OCI-LY7 (cell line): Measurements from ENCODE around the gene USP17L19. TPM values are rescaled to one million over a fixed set of nuclear protein-coding genes. Genes with fewer than 3 reads are reported as not detected.
"Not testable (repeated sequence)": the region's sequence is repeated elsewhere in the genome, so short reads cannot be mapped to it uniquely, and the experiment has no call there.

Source experiments
- BruUV-seq: library from RNA; stranded (reverse); fragments of 400-500 nt; replicated peaks from 2 replicates; lab custom pipeline; 2021; lab: Mats Ljungman, UMichigan
- CTCF ChIA-PET: fragments of 300-600 bp; sonication (Branson Sonifier 250); formaldehyde crosslinking; loops from one replicate; lab custom pipeline; 2022; ENCODE audit warnings: antibody characterized with exemption; ENCODE audit not compliant: unreplicated experiment; lab: Charles Lee
- POLR2A ChIA-PET: fragments of 300-600 bp; sonication (Branson Sonifier 250); formaldehyde crosslinking; loops from one replicate; lab custom pipeline; 2022; ENCODE audit warnings: antibody characterized with exemption; lab: Charles Lee
- DNase-seq: peaks from one replicate; pipeline ENCODE4 v3.0.0-alpha.2; 2015; ENCODE audit warnings: low spot score
- H2AFZ ChIP-seq: fragments of 200-600 bp; sonication (generic), shearing (Covaris generic); 2 replicates; pipeline ENCODE4 v1.6.1; 2014; ENCODE audit warnings: mild to moderate bottlenecking, antibody characterized with exemption, low read length, moderate library complexity
- H3K27ac ChIP-seq: fragments of 200-600 bp; sonication (generic); 2 replicates; pipeline ENCODE4 v1.5.1; 2014; ENCODE audit warnings: mixed run types, low read depth, mild to moderate bottlenecking, moderate library complexity, low read length, inconsistent platforms; ENCODE audit not compliant: poor library complexity, severe bottlenecking
- H3K36me3 ChIP-seq: fragments of 200-600 bp; sonication (generic); 2 replicates; pipeline ENCODE4 v1.6.1; 2014; ENCODE audit warnings: mild to moderate bottlenecking, antibody characterized with exemption, low read length, moderate library complexity, mixed read lengths; ENCODE audit not compliant: insufficient read depth
- H3K4me1 ChIP-seq: fragments of 200-600 bp; sonication (generic); 2 replicates; pipeline ENCODE4 v1.5.1; 2014; ENCODE audit warnings: mild to moderate bottlenecking, low read length; ENCODE audit not compliant: insufficient read depth, poor library complexity, severe bottlenecking
- H3K4me2 ChIP-seq: fragments of 200-600 bp; sonication (generic); 2 replicates; pipeline ENCODE4 v1.6.1; 2014; ENCODE audit warnings: mild to moderate bottlenecking, low read length
- H3K4me3 ChIP-seq: fragments of 200-600 bp; sonication (generic); 2 replicates; pipeline ENCODE4 v1.5.1; 2014; ENCODE audit warnings: mild to moderate bottlenecking, low read depth, low read length; ENCODE audit not compliant: poor library complexity, severe bottlenecking
- H3K79me2 ChIP-seq: fragments of 200-600 bp; sonication (generic); 2 replicates; pipeline ENCODE4 v1.6.1; 2016; ENCODE audit warnings: low read depth, mild to moderate bottlenecking, low read length, moderate library complexity, mixed read lengths; ENCODE audit not compliant: insufficient read depth
- H3K9me2 ChIP-seq: fragments of 200-600 bp; sonication (generic); 2 replicates; pipeline ENCODE4 v1.6.1; 2016; ENCODE audit warnings: mild to moderate bottlenecking, low read length, mixed read lengths; ENCODE audit not compliant: insufficient read depth
- H3K9me3 ChIP-seq: fragments of 200-600 bp; sonication (generic); 2 replicates; pipeline ENCODE4 v1.6.1; 2014; ENCODE audit warnings: mild to moderate bottlenecking, mixed run types, low read length, mixed read lengths
- H4K20me1 ChIP-seq: fragments of 200-600 bp; sonication (generic); 2 replicates; pipeline ENCODE4 v1.6.1; 2014; ENCODE audit warnings: mild to moderate bottlenecking, antibody characterized with exemption, low read length, moderate library complexity, mixed read lengths; ENCODE audit not compliant: insufficient read depth
- intact Hi-C: fragments of 100-400 bp; cut with micrococcal nuclease; formaldehyde crosslinking; loops from one replicate; pipeline ENCODE4 v1.10.0; 2022; ENCODE audit not compliant: unreplicated experiment
- total RNA-seq, 2 experiments: library from RNA; depleted of rRNA in 1 of 2; stranded (reverse); fragments of >200 nt in 1 of 2; shearing (Covaris generic) in 1 of 2; gene quantifications; 2 replicates each; pipeline ENCODE4 v1.2.3, GENCODE V29; 2014 to 2022

Gene USP17L19
- total RNA-seq, 2 experiments from 2014 or later, result not detected

GRCh38 chr4:9262572-9262971 lies 9.4 kb downstream of the USP17L19 start, which contains the start of gene USP17L21:
Gene USP17L21 (plus strand): TSS chr4:9262872. CDS start chr4:9262872, 0 bp downstream.
- CTCF ChIA-PET, H3K4me2 ChIP-seq, H2AFZ ChIP-seq, H3K9me3 ChIP-seq, H3K4me1 ChIP-seq, H3K79me2 ChIP-seq, H4K20me1 ChIP-seq, intact Hi-C loops, H3K9me2 ChIP-seq, H3K4me3 ChIP-seq, DNase-seq, H3K36me3 ChIP-seq, POLR2A ChIA-PET, H3K27ac ChIP-seq, BruUV-seq: not testable (repeated sequence)

GRCh38 chr4:9267319-9267718 lies 14.1 kb downstream of the USP17L19 start, which contains the start of gene USP17L22:
Gene USP17L22 (plus strand): TSS chr4:9267619. CDS start chr4:9267619, 0 bp downstream.
- POLR2A ChIA-PET, result not testable (repeated sequence)

GRCh38 chr4:9271719-9272118 lies 18.5 kb downstream of the USP17L19 start:
- H3K9me2 ChIP-seq, H3K27ac ChIP-seq, DNase-seq, BruUV-seq, POLR2A ChIA-PET, intact Hi-C loops, H3K4me2 ChIP-seq, CTCF ChIA-PET, H3K9me3 ChIP-seq, H3K4me3 ChIP-seq, H3K79me2 ChIP-seq, H3K36me3 ChIP-seq, H3K4me1 ChIP-seq, H2AFZ ChIP-seq, H4K20me1 ChIP-seq: not testable (repeated sequence)

More at GRCh38 chr4:9267319-9267718, 14.1 kb downstream of the USP17L19 start, which contains the start of gene USP17L22:
- H3K36me3 ChIP-seq, H4K20me1 ChIP-seq, H3K27ac ChIP-seq, CTCF ChIA-PET, H3K4me2 ChIP-seq, H3K79me2 ChIP-seq, H3K9me3 ChIP-seq, H3K9me2 ChIP-seq, intact Hi-C loops, BruUV-seq, H3K4me1 ChIP-seq, H2AFZ ChIP-seq, H3K4me3 ChIP-seq, DNase-seq: not testable (repeated sequence)

Other genes with a start within 250 kb of the USP17L19 start
- gene FAM90A26, start 83.0 kb upstream of the USP17L19 start, total RNA-seq (2014; rRNA removed; shearing (Covaris generic)), result not detected in 2 replicates
- gene FAM90A26, start 83.0 kb upstream of the USP17L19 start, total RNA-seq (2022), result not detected in 2 replicates
- not detected in 2 replicates for gene USP17L10, start 42.7 kb upstream of the USP17L19 start, total RNA-seq (2014; rRNA removed; shearing (Covaris generic))
- gene USP17L10, start 42.7 kb upstream of the USP17L19 start, total RNA-seq (2022), result not detected in 2 replicates
- gene USP17L11, start 38.0 kb upstream of the USP17L19 start, total RNA-seq (2014; rRNA removed; shearing (Covaris generic)), result not detected in 2 replicates
- not detected in 2 replicates for gene USP17L11, start 38.0 kb upstream of the USP17L19 start, total RNA-seq (2022)
- gene USP17L12, start 33.2 kb upstream of the USP17L19 start, total RNA-seq (2014; rRNA removed; shearing (Covaris generic)), result not detected in 2 replicates
- gene USP17L12, start 33.2 kb upstream of the USP17L19 start, total RNA-seq (2022), result not detected in 2 replicates
- gene USP17L13, start 28.5 kb upstream of the USP17L19 start, total RNA-seq (2014; rRNA removed; shearing (Covaris generic)), result not detected in 2 replicates
- gene USP17L13, start 28.5 kb upstream of the USP17L19 start, total RNA-seq (2022), result not detected in 2 replicates
- not detected in 2 replicates for gene USP17L15, start 19.0 kb upstream of the USP17L19 start, total RNA-seq (2014; rRNA removed; shearing (Covaris generic))
- not detected in 2 replicates for gene USP17L15, start 19.0 kb upstream of the USP17L19 start, total RNA-seq (2022)
- not detected in 2 replicates for gene USP17L17, start 9.5 kb upstream of the USP17L19 start, total RNA-seq (2014; rRNA removed; shearing (Covaris generic))
- gene USP17L17, start 9.5 kb upstream of the USP17L19 start, total RNA-seq (2022), result not detected in 2 replicates
- gene USP17L18, start 4.7 kb upstream of the USP17L19 start, total RNA-seq (2014; rRNA removed; shearing (Covaris generic)), result not detected in 2 replicates
- gene USP17L18, start 4.7 kb upstream of the USP17L19 start, total RNA-seq (2022), result not detected in 2 replicates
- gene USP17L20, start 4.7 kb downstream of the USP17L19 start, total RNA-seq (2014; rRNA removed; shearing (Covaris generic)), result not detected in 2 replicates
- not detected in 2 replicates for gene USP17L20, start 4.7 kb downstream of the USP17L19 start, total RNA-seq (2022)
- not detected in 2 replicates for gene USP17L21, start 9.5 kb downstream of the USP17L19 start, total RNA-seq (2014; rRNA removed; shearing (Covaris generic))
- not detected in 2 replicates for gene USP17L21, start 9.5 kb downstream of the USP17L19 start, total RNA-seq (2022)
- not detected in 2 replicates for gene USP17L22, start 14.2 kb downstream of the USP17L19 start, total RNA-seq (2014; rRNA removed; shearing (Covaris generic))
- not detected in 2 replicates for gene USP17L22, start 14.2 kb downstream of the USP17L19 start, total RNA-seq (2022)
- not detected in 2 replicates for gene USP17L24, start 71.8 kb downstream of the USP17L19 start, total RNA-seq (2014; rRNA removed; shearing (Covaris generic))
- not detected in 2 replicates for gene USP17L24, start 71.8 kb downstream of the USP17L19 start, total RNA-seq (2022)
- not detected in 2 replicates for gene USP17L25, start 76.5 kb downstream of the USP17L19 start, total RNA-seq (2014; rRNA removed; shearing (Covaris generic))
- not detected in 2 replicates for gene USP17L25, start 76.5 kb downstream of the USP17L19 start, total RNA-seq (2022)
- not detected in 2 replicates for gene USP17L26, start 81.3 kb downstream of the USP17L19 start, total RNA-seq (2014; rRNA removed; shearing (Covaris generic))
- gene USP17L26, start 81.3 kb downstream of the USP17L19 start, total RNA-seq (2022), result not detected in 2 replicates
- gene USP17L5, start 86.0 kb downstream of the USP17L19 start, total RNA-seq (2014; rRNA removed; shearing (Covaris generic)), result not detected in 2 replicates
- not detected in 2 replicates for gene USP17L5, start 86.0 kb downstream of the USP17L19 start, total RNA-seq (2022)
- not detected in 2 replicates for gene USP17L27, start 90.8 kb downstream of the USP17L19 start, total RNA-seq (2014; rRNA removed; shearing (Covaris generic))
- gene USP17L27, start 90.8 kb downstream of the USP17L19 start, total RNA-seq (2022), result not detected in 2 replicates
- gene USP17L28, start 95.5 kb downstream of the USP17L19 start, total RNA-seq (2014; rRNA removed; shearing (Covaris generic)), result not detected in 2 replicates
- gene USP17L28, start 95.5 kb downstream of the USP17L19 start, total RNA-seq (2022), result not detected in 2 replicates
- not detected in 2 replicates for gene USP17L29, start 100.3 kb downstream of the USP17L19 start, total RNA-seq (2014; rRNA removed; shearing (Covaris generic))
- gene USP17L29, start 100.3 kb downstream of the USP17L19 start, total RNA-seq (2022), result not detected in 2 replicates
- gene USP17L30, start 109.8 kb downstream of the USP17L19 start, total RNA-seq (2014; rRNA removed; shearing (Covaris generic)), result not detected in 2 replicates
- gene USP17L30, start 109.8 kb downstream of the USP17L19 start, total RNA-seq (2022), result not detected in 2 replicates
- gene DEFB131A, start 191.0 kb downstream of the USP17L19 start, total RNA-seq (2014; rRNA removed; shearing (Covaris generic)), result not detected in 2 replicates
- gene DEFB131A, start 191.0 kb downstream of the USP17L19 start, total RNA-seq (2022), result not detected in 2 replicates